SJCRH30 (cell line): Measurements from ENCODE around the gene LTB. TPM values are rescaled to one million over a fixed set of nuclear protein-coding genes. Genes with fewer than 3 reads are reported as not detected.
A peak's percentile ranks its signal among the peaks of the same experiment; 100 is the strongest.
"Not testable (repeated sequence)": the region's sequence is repeated elsewhere in the genome, so short reads cannot be mapped to it uniquely, and the experiment has no call there.

Source experiments
- DNase-seq, 2 experiments: peaks; one replicate each; pipeline ENCODE4 v3.0.0-alpha.2; 2015 to 2020
- H3K27ac ChIP-seq: fragments of 250-450 bp; sonication (Bioruptor Pico); 2 replicates; pipeline ENCODE4 v1.5.1; 2020; ENCODE audit warnings: mild to moderate bottlenecking, moderate library complexity
- H3K27me3 ChIP-seq: fragments of 250-450 bp; sonication (Bioruptor Pico); 2 replicates; pipeline ENCODE4 v1.5.1; 2020; ENCODE audit warnings: mild to moderate bottlenecking, moderate library complexity
- H3K36me3 ChIP-seq: fragments of 250-450 bp; sonication (Bioruptor Pico); 2 replicates; pipeline ENCODE4 v1.5.1; 2020; ENCODE audit warnings: mild to moderate bottlenecking, moderate library complexity
- H3K4me1 ChIP-seq: fragments of 250-450 bp; sonication (Bioruptor Pico); 2 replicates; pipeline ENCODE4 v1.5.1; 2020; ENCODE audit warnings: mild to moderate bottlenecking, moderate library complexity
- H3K4me3 ChIP-seq: fragments of 250-450 bp; sonication (Bioruptor Pico); 2 replicates; pipeline ENCODE4 v1.5.1; 2020; ENCODE audit warnings: mild to moderate bottlenecking, moderate library complexity
- H3K9me3 ChIP-seq: fragments of 250-450 bp; sonication (Bioruptor Pico); replicated peaks from 2 replicates; pipeline ENCODE4 v1.5.1; 2020; ENCODE audit warnings: mild to moderate bottlenecking, moderate library complexity
- total RNA-seq: library from RNA; depleted of rRNA; stranded (reverse); fragments of >200 nt; shearing (Covaris generic); gene quantifications from 2 replicates; pipeline ENCODE4 v1.2.3, GENCODE V29; 2014

The LTB gene
- total RNA-seq, 1 experiment from 2014 or later, result not detected

- H3K27me3 ChIP-seq, result no peaks in the 10 kb centered on the region
- no peaks in the 10 kb centered on the region for H3K4me1 ChIP-seq
- no peak overlapping the region for H3K4me3 ChIP-seq
- 0 out of 2 replicates have a peak, but pooled peaks cover 3% of the 10 kb centered on the region for H3K36me3 ChIP-seq
- H3K9me3 ChIP-seq, result no peaks in the 10 kb centered on the region
- no peak for DNase-seq
- H3K27ac ChIP-seq, result no peak overlapping the region
Measured at GRCh38 chr6:31617010-31617409, 34.8 kb upstream of the LTB start.

- no peak for DNase-seq
- Histone ChIP-seq H3K4me3 (no peak overlapping the region), H3K4me1 (no peaks in the 10 kb centered on the region), H3K27me3 (no peaks in the 10 kb centered on the region), H3K36me3 (no peaks in the 10 kb centered on the region), H3K27ac (no peak overlapping the region), H3K9me3 (no peaks in the 10 kb centered on the region)
Measured at GRCh38 chr6:31615748-31616147, 33.5 kb upstream of the LTB start.

DNA sequence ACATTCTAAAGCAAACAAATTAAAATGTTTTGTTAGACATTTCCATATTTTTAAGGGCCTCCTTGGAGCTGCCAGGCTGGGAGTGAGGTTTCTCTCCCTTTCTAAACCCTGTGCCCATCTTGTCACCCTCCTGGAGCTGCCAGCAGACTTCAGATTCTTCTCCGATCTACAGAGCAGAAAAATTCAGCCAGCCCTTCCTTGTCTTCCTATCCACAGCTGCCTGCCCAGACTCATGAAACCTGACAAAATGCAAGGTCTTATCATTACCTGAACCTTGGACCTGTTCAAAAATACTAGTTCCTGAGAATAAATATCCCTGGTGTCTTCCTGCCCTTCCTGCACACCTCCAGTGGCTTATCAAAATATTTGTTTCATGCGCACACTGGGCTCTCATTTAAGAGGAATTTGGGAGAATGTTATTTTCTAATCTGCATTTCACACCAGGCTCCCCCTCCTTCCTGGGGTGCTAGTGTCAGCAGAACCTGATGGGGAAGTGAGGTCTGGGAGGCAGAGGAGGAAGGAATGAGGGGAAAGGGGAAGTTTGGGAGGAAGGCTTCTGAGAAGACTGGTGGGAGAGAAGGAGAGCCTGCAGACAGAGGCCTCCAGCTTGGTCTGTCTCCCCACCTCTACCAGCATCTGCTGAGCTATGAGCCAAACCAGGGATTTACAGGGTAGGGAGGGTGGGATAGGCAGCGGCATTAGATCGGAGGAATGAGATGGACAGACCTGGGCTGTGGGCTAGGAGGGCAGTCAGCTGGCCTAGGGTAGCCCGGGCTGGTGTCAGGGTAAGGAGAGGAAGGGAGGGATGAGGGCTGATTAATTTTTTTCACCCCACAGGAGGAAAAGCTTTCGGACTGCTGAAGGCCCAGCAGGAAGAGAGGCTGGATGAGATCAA is 32.7 kb upstream of the LTB start, which contains the start of gene AIF1:
TSS of gene AIF1 (plus strand) at position 551 of the 895 bp plus-strand sequence. CDS start at position 647, 96 bp downstream.
- H3K27me3 ChIP-seq, result no peaks in the 10 kb centered on the region
- H3K9me3 ChIP-seq, result no peaks in the 10 kb centered on the region
- H3K4me1 ChIP-seq, result no peaks in the 10 kb centered on the region
- no peak within 1 kb of the TSS for H3K4me3 ChIP-seq
- no peaks in the 10 kb centered on the region for H3K36me3 ChIP-seq
- no peak for DNase-seq
- H3K27ac ChIP-seq, result no peak within 1 kb of the TSS

DNA sequence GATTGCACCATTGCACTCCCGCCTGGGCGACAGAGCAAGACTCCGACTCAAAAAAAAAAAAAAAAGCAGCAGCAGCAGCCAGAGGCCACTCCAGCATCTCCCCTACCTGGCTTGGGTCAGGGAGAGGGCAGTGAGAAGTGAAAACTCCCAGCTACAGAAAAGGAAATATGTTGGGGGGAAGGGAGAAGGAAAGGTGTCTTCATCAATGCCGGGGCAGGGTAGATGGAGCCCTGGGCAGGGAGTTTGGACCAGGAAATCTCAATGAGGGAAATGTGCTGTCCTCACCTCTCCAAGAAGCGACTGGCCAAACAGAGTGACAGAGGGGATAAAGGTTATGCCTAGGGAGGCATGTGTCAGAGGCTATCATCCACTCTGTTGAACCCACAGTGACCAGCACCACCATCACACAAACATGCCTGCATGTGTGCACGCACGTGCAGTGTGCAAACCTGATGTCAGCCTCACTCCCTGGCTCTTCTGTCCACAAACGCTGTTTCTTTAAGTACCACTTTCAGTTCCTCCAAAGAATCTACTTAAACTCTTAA is 31.9 kb upstream of the LTB start:
- Histone ChIP-seq H3K27me3 (no peaks in the 10 kb centered on the region), H3K36me3 (no peaks in the 10 kb centered on the region), H3K27ac (no peak overlapping the region), H3K4me3 (no peak overlapping the region), H3K4me1 (no peaks in the 10 kb centered on the region), H3K9me3 (no peaks in the 10 kb centered on the region)
- no peak for DNase-seq

- Histone ChIP-seq H3K4me3 (no peak overlapping the region), H3K4me1 (no peaks in the 10 kb centered on the region), H3K9me3 (no peaks in the 10 kb centered on the region), H3K27me3 (no peaks in the 10 kb centered on the region), H3K36me3 (no peaks in the 10 kb centered on the region), H3K27ac (no peak overlapping the region)
- no peak for DNase-seq
Measured at GRCh38 chr6:31610968-31611367, 28.7 kb upstream of the LTB start.

DNA sequence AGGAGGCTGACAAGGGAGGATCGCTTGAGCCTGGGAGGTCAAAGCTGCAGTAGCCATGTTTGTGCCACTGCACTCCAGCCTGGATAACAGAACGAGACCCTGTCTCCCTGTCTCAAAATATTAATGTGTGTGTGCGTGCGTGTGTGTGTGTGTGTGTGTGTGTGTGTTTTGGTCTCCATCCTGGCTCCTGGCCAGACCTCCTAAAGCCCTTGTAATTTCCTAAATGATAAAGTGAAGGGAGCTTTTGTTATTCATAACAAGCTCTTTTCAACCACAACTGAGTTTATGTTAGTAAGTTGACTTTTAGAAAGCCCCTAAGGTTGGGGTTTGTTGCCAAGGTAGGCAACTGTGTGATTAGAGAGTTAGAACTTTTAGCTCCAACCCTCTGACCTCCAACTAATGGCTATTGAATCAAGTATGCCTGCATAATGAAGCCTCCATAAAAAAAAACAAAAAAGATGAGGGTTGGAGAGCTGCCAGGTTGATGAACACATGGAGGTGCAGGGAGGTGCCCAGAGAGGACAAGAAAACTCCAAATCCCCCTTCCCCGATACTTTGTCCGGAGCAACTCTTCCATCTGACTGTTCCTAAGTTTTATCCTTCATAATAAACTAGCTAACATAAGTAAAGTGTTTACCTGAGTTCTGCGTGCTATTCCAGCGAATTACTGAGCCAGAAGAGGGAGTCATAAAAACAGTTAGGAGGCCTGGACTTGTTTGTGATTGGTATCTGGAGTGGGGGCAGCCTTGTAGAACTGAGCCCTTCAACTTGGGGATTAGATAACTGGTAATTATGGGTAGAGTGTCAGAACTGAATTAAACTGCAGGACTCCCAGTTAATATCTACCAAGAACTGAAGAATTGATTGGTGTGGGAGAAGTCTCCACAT is 27.5 kb upstream of the LTB start:
- H3K4me3 ChIP-seq, result no peak overlapping the region
- peak in 1 of 2 experiments; percentile 30 for DNase-seq
- H3K4me1 ChIP-seq, result no peaks in the 10 kb centered on the region
- no peaks in the 10 kb centered on the region for H3K36me3 ChIP-seq
- no peaks in the 10 kb centered on the region for H3K9me3 ChIP-seq
- no peaks in the 10 kb centered on the region for H3K27me3 ChIP-seq
- no peak overlapping the region for H3K27ac ChIP-seq

- H3K4me3 ChIP-seq, result no peak overlapping the region
Measured at GRCh38 chr6:31607317-31607716, 25.1 kb upstream of the LTB start.

DNA sequence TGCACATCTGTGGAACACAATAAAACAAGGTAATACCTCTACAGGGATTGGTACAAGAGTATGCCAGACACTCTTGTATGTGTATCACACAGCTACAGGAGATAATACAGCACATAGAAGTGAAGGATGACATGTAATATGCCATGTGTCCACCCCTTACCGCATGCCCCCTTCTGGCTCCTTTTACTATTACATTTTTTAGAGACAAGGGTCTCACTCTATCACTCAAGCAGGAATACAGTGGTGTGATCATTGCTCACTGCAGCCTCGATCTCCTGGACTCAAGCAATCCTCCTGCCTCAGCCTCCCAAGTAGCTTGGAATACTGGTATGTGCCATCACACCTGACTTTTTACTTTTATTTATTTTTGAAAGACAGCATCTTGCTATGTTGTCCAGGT is 14.8 kb upstream of the LTB start:
- peak; percentile 26 to 60 for DNase-seq
- H3K27me3 ChIP-seq, result no peaks in the 10 kb centered on the region

More at GRCh38 chr6:31607317-31607716, 25.1 kb upstream of the LTB start:
- H3K27me3 ChIP-seq, result no peaks in the 10 kb centered on the region
- DNase-seq, result no peak
- no peaks in the 10 kb centered on the region for H3K9me3 ChIP-seq
- H3K4me1 ChIP-seq, result no peaks in the 10 kb centered on the region
- no peaks in the 10 kb centered on the region for H3K36me3 ChIP-seq
- H3K27ac ChIP-seq, result no peak overlapping the region

GRCh38 chr6:31592396-31592771 is 10.2 kb upstream of the LTB start:
- Histone ChIP-seq H3K36me3 (no peaks in the 10 kb centered on the region), H3K4me3 (no peak overlapping the region), H3K9me3 (no peaks in the 10 kb centered on the region), H3K4me1 (0 out of 2 replicates have a peak, but pooled peaks cover 4% of the 10 kb centered on the region), H3K27me3 (no peaks in the 10 kb centered on the region), H3K27ac (no peak overlapping the region)
- no peak for DNase-seq

More for the DNA sequence above, 14.8 kb upstream of the LTB start:
- Histone ChIP-seq H3K4me1 (no peaks in the 10 kb centered on the region), H3K4me3 (no peak overlapping the region), H3K36me3 (no peaks in the 10 kb centered on the region), H3K27ac (no peak overlapping the region), H3K9me3 (no peaks in the 10 kb centered on the region)

- H3K4me3 ChIP-seq, DNase-seq, H3K9me3 ChIP-seq, H3K36me3 ChIP-seq, H3K4me1 ChIP-seq, H3K27me3 ChIP-seq, H3K27ac ChIP-seq: not testable (repeated sequence)
Measured at GRCh38 chr6:31590691-31591090, 8.5 kb upstream of the LTB start.

DNA sequence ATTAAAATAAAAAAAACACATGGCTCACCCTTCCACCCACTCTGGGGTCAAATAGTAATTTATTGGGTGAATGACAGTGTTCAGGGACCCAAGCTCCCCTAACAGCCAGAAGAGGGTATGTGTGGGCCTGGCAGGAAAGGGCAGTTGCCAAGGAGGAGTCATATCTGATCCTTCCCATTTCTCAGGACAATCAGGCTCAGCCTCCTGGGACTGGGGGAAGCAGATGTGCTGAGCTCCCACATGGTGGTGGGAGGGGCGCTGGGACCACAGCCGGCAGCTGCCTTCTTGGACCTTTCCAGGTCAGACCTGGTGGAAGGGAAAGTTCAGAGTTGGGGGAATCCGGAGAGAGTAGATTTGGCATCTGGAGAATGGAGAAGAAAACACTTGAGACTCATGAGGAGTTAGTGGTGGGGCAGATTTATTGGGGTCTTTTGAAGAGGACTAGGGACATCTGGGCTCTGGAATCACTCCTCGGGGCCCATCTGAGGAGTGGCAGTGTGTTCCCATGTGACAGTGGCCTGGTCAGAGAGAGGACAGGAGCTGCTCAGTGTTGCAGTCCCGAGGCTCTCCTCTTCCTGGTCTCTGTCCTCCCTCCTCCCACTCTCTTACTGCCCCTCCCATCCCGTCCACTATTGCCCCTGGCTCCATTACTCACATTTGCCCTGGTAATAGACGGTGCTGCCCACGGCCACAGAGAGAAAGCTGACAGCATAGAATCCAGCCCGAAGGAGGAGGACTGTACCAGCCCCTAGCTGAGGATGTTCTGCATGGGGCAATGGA is 6.8 kb upstream of the LTB start:
- Histone ChIP-seq H3K4me3 (no peak overlapping the region), H3K36me3 (no peaks in the 10 kb centered on the region), H3K27ac (no peak overlapping the region), H3K9me3 (no peaks in the 10 kb centered on the region), H3K4me1 (0 out of 2 replicates have a peak, but pooled peaks cover 4% of the 10 kb centered on the region), H3K27me3 (no peaks in the 10 kb centered on the region)
- peak; percentile 47 to 59 for DNase-seq

DNA sequence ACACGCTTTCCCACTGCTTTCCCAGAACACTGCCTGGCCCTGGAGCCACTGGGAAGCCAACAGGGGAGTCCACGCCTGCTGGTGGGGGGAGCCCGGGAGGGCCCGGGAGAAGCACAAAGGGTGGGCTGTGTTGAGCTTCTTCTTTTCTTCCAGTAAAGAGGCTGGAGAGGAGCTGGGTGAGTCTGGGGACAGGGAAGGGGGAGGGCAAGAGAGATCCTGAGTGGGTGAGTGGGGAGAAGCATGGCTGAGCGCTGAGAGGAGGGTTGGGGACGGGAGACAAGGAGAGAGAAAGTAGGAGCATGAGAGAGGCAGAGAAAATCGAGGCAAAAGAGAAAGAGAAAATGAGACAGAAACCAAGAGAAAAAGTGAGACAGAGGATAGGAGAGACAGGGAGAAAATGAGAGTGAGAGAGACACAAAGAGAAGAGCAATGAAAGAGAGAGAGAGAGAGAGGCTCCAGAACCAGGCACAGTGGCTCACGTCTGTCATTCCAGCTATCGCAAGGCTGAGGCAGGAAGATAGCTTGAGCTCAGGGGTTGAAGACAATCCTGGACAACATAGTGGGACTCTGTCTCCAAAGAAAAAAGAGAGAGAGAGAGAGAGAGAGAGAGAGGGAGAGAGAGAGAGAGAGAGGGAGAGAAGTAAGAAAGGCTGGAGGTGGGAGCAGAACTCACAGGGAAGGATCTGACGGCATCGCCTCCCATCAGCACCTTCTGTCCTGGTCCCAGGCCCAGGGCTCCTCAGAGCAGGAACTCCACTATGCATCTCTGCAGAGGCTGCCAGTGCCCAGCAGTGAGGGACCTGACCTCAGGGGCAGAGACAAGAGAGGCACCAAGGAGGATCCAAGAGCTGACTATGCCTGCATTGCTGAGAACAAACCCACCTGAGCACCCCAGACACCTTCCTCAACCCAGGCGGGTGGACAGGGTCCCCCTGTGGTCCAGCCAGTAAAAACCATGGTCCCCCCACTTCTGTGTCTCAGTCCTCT is 5.9 kb upstream of the LTB start:
- 0 out of 2 replicates have a peak, but pooled peaks cover 4% of the 10 kb centered on the region for H3K4me1 ChIP-seq
- DNase-seq, result no peak
- no peaks in the 10 kb centered on the region for H3K36me3 ChIP-seq
- H3K27me3 ChIP-seq, result no peaks in the 10 kb centered on the region
- no peak overlapping the region for H3K27ac ChIP-seq
- H3K9me3 ChIP-seq, result no peaks in the 10 kb centered on the region
- no peak overlapping the region for H3K4me3 ChIP-seq

DNA sequence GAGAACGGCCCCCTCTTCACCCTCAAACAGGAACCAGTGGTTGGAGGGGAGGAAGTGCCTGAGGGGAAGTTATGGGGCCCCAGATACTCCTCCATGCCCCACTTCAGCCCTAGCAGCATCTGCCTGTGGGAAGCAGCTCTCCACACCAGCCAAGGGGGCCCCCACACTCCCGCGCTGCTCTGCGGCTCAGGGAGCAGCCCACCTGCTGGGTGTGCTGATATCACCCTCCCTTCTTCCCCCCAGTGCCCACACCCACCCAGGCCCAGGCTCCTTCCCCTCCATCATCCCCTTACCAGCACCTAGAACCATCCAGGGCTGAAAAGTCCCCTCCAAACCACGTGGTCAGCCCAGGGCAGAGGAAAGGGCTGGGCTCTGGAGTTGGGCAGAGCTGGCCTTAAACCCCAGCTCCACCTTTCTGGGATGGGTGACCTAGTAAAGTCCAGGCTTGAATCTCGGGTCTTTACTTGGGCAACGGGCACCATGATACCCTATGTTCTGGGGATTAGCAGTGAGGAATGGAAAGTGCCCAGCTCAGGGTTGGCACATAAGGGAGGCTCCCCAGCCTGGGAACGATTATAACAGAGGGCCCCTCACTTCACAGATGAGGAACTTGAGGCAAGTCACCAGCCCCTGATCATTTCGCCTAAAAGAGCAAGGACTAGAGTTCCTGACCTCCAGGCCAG is 4.5 kb upstream of the LTB start:
- DNase-seq, result no peak
- Histone ChIP-seq H3K27me3 (no peaks in the 10 kb centered on the region), H3K27ac (no peak overlapping the region), H3K4me1 (0 out of 2 replicates have a peak, but pooled peaks cover 4% of the 10 kb centered on the region), H3K4me3 (no peak overlapping the region), H3K9me3 (no peaks in the 10 kb centered on the region), H3K36me3 (no peaks in the 10 kb centered on the region)
